ENCODE results near the gene TOPBP1. TPM values are rescaled to one million over a fixed set of nuclear protein-coding genes. Genes with fewer than 3 reads are reported as not detected.
A peak's percentile ranks its signal among the peaks of the same experiment; 100 is the strongest.

The TOPBP1 gene
- total RNA-seq, 2 donors from 2014 or later, result 21.5 to 34.2 TPM

DNA sequence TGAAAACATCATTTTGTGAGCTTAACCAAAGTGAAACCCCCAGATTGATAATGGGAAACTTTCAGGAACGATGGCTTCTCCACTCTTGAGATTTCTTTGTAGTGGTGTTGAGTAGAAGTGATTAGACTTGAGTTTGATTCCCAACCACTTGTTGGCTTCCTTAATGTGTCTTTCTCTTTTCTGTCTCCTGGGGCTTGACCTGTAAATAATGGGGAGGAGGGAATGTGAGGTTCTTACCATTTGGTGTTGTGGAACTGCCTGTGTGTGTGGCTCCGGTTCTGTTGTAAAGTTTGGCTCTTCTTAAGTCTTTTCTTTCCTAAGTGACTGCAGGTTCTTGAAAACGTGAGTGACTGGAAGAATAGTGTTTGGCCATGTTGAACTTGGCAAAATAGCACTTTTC lies 85.6 kb downstream of the TOPBP1 start:
- Histone ChIP-seq H3K9me3 (no peaks in the 10 kb centered on the region), H3K4me3 (peak overlapping the region; percentile 74), H3K27ac (no peak overlapping the region), H3K27me3 (replicated peaks; ENCODE audit: insufficient read depth) (no peaks in the 10 kb centered on the region), H3K4me1 (ENCODE audit: control insufficient read depth in 1 of 2, low read depth in 2 of 2) (peaks cover 35 to 56% of the 10 kb centered on the region in 2 donors), H3K36me3 (peaks cover 23% of the 10 kb centered on the region)
- TF ChIP-seq, protein P1, sequence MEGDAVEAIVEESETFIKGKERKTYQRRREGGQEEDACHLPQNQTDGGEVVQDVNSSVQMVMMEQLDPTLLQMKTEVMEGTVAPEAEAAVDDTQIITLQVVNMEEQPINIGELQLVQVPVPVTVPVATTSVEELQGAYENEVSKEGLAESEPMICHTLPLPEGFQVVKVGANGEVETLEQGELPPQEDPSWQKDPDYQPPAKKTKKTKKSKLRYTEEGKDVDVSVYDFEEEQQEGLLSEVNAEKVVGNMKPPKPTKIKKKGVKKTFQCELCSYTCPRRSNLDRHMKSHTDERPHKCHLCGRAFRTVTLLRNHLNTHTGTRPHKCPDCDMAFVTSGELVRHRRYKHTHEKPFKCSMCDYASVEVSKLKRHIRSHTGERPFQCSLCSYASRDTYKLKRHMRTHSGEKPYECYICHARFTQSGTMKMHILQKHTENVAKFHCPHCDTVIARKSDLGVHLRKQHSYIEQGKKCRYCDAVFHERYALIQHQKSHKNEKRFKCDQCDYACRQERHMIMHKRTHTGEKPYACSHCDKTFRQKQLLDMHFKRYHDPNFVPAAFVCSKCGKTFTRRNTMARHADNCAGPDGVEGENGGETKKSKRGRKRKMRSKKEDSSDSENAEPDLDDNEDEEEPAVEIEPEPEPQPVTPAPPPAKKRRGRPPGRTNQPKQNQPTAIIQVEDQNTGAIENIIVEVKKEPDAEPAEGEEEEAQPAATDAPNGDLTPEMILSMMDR (IDR thresholded peaks at IDR 0.05), result no peak
- ATAC-seq (ENCODE audit: insufficient number of reproducible peaks, low FRiP score, low read depth) (no peak), DNase-seq (ENCODE audit: low spot score) (no peak)

DNA sequence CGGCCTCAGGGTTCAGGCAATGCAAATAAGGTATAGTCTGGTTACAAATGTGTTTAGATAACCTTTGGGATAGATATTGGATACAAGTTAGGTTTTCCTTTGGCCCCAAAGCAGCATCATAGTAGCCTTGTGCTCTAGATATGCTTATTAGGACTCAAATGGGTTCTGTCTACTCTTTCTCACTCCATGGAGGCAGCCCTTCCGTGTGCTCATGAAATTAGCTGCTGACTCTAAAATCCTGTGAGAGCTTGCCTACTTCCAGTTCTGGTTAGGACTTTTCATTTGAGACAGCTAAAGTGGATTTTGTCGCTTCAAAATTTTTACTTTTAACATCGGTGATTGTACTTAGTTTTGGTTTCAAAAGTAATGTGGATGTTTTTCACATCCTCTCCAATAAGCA lies 86.7 kb downstream of the TOPBP1 start:
- H3K4me1 ChIP-seq (ENCODE audit: control insufficient read depth in 1 of 2, low read depth in 2 of 2), result peaks cover 39 to 66% of the 10 kb centered on the region in 2 donors
- TF ChIP-seq, protein P1 (IDR thresholded peaks at IDR 0.05), result no peak
- ATAC-seq (ENCODE audit: insufficient number of reproducible peaks, low FRiP score, low read depth), result no peak

DNA sequence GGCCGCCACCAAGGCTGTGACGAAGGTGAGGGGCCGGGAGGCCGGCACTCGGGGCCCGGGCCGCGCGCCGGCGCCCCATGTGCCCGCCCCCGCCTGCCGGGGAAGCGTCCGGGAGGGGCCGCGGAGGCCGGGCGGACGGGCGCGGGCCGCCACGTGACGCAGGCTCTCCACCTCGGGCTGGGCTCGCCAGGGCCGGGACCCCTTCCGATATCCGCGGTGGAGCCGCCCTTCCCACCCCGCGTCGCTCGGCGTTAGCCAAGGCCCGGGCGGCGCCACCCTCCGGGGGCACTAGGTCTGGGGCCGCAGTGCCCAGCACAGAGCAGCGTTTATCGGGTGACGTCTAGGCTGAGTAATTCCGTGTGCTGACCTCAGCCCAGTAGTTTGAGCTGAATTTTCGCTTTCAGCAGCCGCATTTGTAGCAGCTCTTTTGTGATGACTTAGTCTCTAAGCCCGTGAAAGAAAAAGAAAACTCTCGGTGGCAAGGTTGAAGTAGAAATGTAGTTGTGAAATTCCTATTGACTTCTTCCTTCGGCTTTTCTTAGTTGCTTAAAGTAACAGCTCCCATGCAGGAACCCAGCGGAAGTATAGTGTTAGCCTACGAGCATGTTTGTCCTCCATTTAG lies 87.4 kb downstream of the TOPBP1 start:
- H3K36me3 ChIP-seq, result peaks cover 11% of the 10 kb centered on the region
- H3K9me3 ChIP-seq, result no peaks in the 10 kb centered on the region
- TF ChIP-seq, protein P1 (IDR thresholded peaks at IDR 0.05), result no peak
- H3K27ac ChIP-seq, result peak overlapping the region; percentile 87 to 94
- peak overlapping the region; percentile 74 for H3K4me3 ChIP-seq
- no peaks in the 10 kb centered on the region for H3K27me3 ChIP-seq (replicated peaks; ENCODE audit: insufficient read depth)
- ATAC-seq (ENCODE audit: insufficient number of reproducible peaks, low FRiP score, low read depth) (peak; percentile 22), DNase-seq (ENCODE audit: low spot score) (no peak)
- H3K4me1 ChIP-seq (ENCODE audit: control insufficient read depth in 1 of 2, low read depth in 2 of 2), result peaks cover 39 to 70% of the 10 kb centered on the region in 2 donors

More for the DNA sequence above, 86.7 kb downstream of the TOPBP1 start:
- Histone ChIP-seq H3K27ac (peak overlapping the region; percentile 87 to 94), H3K4me3 (peak overlapping the region; percentile 74), H3K9me3 (no peaks in the 10 kb centered on the region), H3K36me3 (peaks cover 13% of the 10 kb centered on the region), H3K27me3 (replicated peaks; ENCODE audit: insufficient read depth) (no peaks in the 10 kb centered on the region)
- no peak for DNase-seq (ENCODE audit: low spot score)

DNA sequence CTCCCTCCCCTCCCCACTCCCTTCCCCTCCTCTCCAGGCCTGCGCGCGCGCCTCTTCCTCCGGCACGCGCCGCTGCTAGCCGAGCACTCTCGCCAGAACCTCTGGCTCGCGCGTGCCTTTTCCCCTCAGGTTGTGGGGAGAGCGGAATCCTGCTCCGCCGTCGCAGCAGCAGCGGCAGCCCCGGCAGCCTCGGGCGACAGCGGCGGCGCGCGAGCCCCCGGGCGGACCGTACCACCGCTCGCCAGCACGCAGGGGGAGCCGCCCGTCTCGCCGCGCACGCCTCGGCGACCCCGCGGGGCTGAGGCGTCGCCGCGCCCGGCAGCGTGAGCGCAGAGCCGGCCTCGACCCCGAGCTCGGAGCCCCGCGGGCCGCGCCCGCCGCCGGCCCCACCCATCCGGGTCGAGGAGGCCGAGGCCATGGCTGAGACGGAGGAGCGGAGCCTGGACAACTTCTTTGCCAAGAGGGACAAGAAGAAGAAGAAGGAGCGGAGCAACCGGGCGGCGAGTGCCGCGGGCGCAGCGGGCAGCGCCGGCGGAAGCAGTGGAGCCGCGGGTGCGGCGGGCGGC lies 88.0 kb downstream of the TOPBP1 start, which contains the start of gene CDV3:
CDV3 (plus strand) TSS at position 58 of the 566 bp plus-strand sequence; CDS start at position 417, 359 bp downstream.
- peaks cover 9% of the 10 kb centered on the region for H3K36me3 ChIP-seq
- H3K4me3 ChIP-seq, result peak within 1 kb of the TSS; percentile 75
- H3K9me3 ChIP-seq, result no peaks in the 10 kb centered on the region
- H3K27me3 ChIP-seq (replicated peaks; ENCODE audit: insufficient read depth), result no peaks in the 10 kb centered on the region
- peak within 1 kb of the TSS; percentile 87 to 94 for H3K27ac ChIP-seq
- TF ChIP-seq, protein P1 (IDR thresholded peaks at IDR 0.05), result no peak
- ATAC-seq (ENCODE audit: insufficient number of reproducible peaks, low FRiP score, low read depth) (peak; percentile 21), DNase-seq (ENCODE audit: low spot score) (no peak)
- peaks cover 35 to 70% of the 10 kb centered on the region in 2 donors for H3K4me1 ChIP-seq (ENCODE audit: control insufficient read depth in 1 of 2, low read depth in 2 of 2)

DNA sequence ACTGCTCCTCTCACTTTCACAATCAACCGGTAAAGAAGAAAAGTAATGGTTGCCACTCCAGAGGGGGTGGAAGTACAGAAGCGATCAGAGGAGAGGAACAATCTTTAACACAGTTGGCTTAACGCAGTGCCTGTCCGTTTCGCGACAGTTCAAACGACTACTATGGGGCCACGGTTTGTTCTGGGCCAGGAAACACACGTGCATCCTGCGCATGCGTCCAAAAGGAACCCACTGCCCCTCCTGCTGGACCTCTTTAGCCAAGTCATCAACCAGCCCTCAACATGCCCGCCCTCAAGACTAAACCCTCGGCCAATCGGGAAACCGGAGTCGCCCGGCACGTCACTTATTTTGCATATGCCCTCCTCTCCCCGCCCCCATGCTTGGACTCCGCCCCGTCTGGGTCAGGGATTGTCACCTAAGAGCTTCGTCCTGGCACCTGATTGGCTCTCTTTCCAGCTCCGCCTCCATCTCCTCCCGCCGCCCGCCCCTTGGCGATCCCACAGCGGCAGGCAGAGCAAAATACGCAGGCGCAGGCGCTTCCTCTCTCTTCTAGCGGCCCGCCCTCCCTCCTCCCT lies 88.6 kb downstream of the TOPBP1 start:
- peaks cover 31 to 68% of the 10 kb centered on the region in 2 donors for H3K4me1 ChIP-seq (ENCODE audit: control insufficient read depth in 1 of 2, low read depth in 2 of 2)
- H3K9me3 ChIP-seq, result no peaks in the 10 kb centered on the region
- ATAC-seq (ENCODE audit: insufficient number of reproducible peaks, low FRiP score, low read depth) (peak; percentile 93), DNase-seq (ENCODE audit: low spot score) (peak; percentile 100)
- no peaks in the 10 kb centered on the region for H3K27me3 ChIP-seq (replicated peaks; ENCODE audit: insufficient read depth)
- TF ChIP-seq, protein P1 (IDR thresholded peaks at IDR 0.05), result no peak
- H3K27ac ChIP-seq, result peak overlapping the region; percentile 85 to 94
- peak overlapping the region; percentile 75 for H3K4me3 ChIP-seq
- peaks cover 3% of the 10 kb centered on the region for H3K36me3 ChIP-seq

Measured in thoracic aorta (tissue), 2 donors.